ENCODE measurements around the gene SLMAP.

Gene SLMAP

GRCh38 chr3:57942388-57942787 lies 186.3 kb downstream of the SLMAP start:
- no peak for DNase-seq (ENCODE audit: low read depth)

- DNase-seq (ENCODE audit: low read depth): no peak
Observed at GRCh38 chr3:57942872-57943283, 186.8 kb downstream of the SLMAP start.

- no peak for DNase-seq (ENCODE audit: low read depth)
Observed at GRCh38 chr3:57943525-57944495, 187.7 kb downstream of the SLMAP start.

GRCh38 chr3:57946970-57947381 lies 190.9 kb downstream of the SLMAP start:
- DNase-seq (ENCODE audit: low read depth): no peak

- DNase-seq (ENCODE audit: low read depth): no peak
Observed at GRCh38 chr3:57948080-57948671, 192.1 kb downstream of the SLMAP start.

GRCh38 chr3:57948781-57949242 lies 192.7 kb downstream of the SLMAP start:
- DNase-seq (ENCODE audit: low read depth): no peak

GRCh38 chr3:57949344-57949743 lies 193.2 kb downstream of the SLMAP start:
- no peak for DNase-seq (ENCODE audit: low read depth)

- DNase-seq (ENCODE audit: low read depth): no peak
Observed at GRCh38 chr3:57949785-57950615, 193.9 kb downstream of the SLMAP start.

- DNase-seq (ENCODE audit: low read depth): peak; percentile 70
Observed at GRCh38 chr3:57951066-57951882, 195.2 kb downstream of the SLMAP start.

GRCh38 chr3:57952208-57952631 lies 196.1 kb downstream of the SLMAP start:
- no peak for DNase-seq (ENCODE audit: low read depth)

- DNase-seq (ENCODE audit: low read depth): no peak
Observed at GRCh38 chr3:57952651-57953050, 196.5 kb downstream of the SLMAP start.

GRCh38 chr3:57953576-57953975 lies 197.5 kb downstream of the SLMAP start:
- no peak for DNase-seq (ENCODE audit: low read depth)

- DNase-seq (ENCODE audit: low read depth): peak; percentile 77
Observed at GRCh38 chr3:57956119-57956832, 200.2 kb downstream of the SLMAP start.

GRCh38 chr3:57956833-57957174 lies 200.7 kb downstream of the SLMAP start:
- DNase-seq (ENCODE audit: low read depth): no peak

GRCh38 chr3:57957824-57958223 lies 201.7 kb downstream of the SLMAP start:
- DNase-seq (ENCODE audit: low read depth): no peak

- DNase-seq (ENCODE audit: low read depth): no peak
Observed at GRCh38 chr3:57958642-57959422, 202.7 kb downstream of the SLMAP start.

GRCh38 chr3:57959423-57960173 lies 203.5 kb downstream of the SLMAP start:
- no peak for DNase-seq (ENCODE audit: low read depth)

GRCh38 chr3:57960174-57960505 lies 204.0 kb downstream of the SLMAP start:
- DNase-seq (ENCODE audit: low read depth): no peak

- DNase-seq (ENCODE audit: low read depth): no peak
Observed at GRCh38 chr3:57961177-57961827, 205.2 kb downstream of the SLMAP start.
